Measurements from ENCODE around the gene KCND3. TPM values are rescaled to one million over a fixed set of nuclear protein-coding genes. Genes with fewer than 3 reads are reported as not detected.

KCND3 gene
- total RNA-seq, 6 donors from 2014 or later: 2.7 to 6.4 (median 5.4) TPM

DNA sequence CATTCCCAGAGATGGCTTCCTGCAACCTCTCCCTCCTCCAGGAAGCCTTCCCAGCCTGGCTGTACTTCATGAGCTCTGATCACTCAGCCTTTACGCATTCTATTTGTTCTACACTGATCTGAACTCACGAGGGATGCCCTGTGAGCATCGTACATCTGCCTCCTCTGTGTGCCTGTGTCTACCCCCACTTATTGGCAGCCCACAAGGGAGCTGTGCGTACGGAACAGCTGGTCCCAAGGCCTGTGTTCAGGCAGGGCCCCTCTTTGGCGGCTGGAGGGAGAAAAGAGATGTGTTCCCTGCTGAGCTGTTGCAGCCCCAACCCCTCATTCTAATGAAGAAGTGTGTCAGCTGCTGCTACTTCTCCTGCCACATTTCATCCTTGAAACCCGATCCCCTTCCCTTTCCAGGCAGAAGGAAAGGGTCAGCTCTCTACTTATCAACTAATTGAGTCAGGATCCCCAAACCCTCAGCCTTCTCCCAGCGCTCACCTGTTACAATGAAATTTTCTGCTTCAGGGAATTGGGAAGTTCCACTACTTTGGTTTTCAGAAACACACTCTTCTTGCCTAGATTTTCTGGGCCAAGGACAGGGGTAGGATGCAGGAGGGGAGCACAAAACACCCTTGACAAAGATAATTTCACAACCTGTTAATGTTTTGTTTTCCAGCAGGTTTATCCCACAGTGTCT lies 253.5 kb downstream of the KCND3 start:
- TF ChIP-seq POLR2AphosphoS5 (IDR thresholded peaks at IDR 0.05) (peak in 1 of 2 donors; percentile 16), POLR2A (IDR thresholded peaks at IDR 0.05) (no peak)
- H3K27me3 ChIP-seq: no peaks in the 10 kb centered on the region
- no peak for DNase-seq
- ATAC-seq (ENCODE audit: low FRiP score in 2 of 2): no peak
- H3K4me1 ChIP-seq: peaks cover 40 to 59% (median 46%) of the 10 kb centered on the region in 4 donors
- no peaks in the 10 kb centered on the region for H3K36me3 ChIP-seq
- H3K4me3 ChIP-seq: peak overlapping the region in 1 of 4 donors; percentile 8
- no peak overlapping the region for H3K27ac ChIP-seq
- WGBS, 2 donors: 77 to 84% methylated on average over 7 to 8 of the region's 8 CpGs
- H3K9me3 ChIP-seq: no peaks in the 10 kb centered on the region

GRCh38 chr1:111735321-111735720 lies 254.1 kb downstream of the KCND3 start:
- 87% methylated on average over 4 of the region's 4 CpGs for WGBS, 2 donors

DNA sequence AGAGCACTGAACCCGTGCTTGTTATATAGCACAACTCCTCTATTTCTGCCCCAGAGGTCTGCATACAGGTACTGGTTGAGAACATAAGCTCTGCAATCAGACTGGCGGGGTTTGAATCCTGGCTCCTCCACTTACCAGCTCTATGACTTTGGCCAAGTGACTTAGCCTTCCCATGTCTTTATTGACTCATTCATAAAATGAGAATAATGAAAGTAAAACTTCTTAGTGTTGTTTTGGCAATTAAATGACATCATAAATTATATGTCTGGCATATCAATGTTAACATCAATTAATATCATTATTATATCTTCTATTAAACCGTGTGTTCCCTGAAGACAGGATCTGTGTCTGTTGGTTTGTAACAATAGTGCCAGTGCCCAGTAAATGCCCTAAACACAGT lies 254.6 kb downstream of the KCND3 start:
- H3K27me3 ChIP-seq: no peaks in the 10 kb centered on the region
- no peak overlapping the region for H3K4me3 ChIP-seq
- H3K4me1 ChIP-seq: peaks cover 37 to 51% (median 41%) of the 10 kb centered on the region in 4 donors
- DNase-seq: no peak
- peak overlapping the region in 3 of 4 donors; percentile 74 to 87 (median 84) for H3K27ac ChIP-seq
- TF ChIP-seq, protein P1, sequence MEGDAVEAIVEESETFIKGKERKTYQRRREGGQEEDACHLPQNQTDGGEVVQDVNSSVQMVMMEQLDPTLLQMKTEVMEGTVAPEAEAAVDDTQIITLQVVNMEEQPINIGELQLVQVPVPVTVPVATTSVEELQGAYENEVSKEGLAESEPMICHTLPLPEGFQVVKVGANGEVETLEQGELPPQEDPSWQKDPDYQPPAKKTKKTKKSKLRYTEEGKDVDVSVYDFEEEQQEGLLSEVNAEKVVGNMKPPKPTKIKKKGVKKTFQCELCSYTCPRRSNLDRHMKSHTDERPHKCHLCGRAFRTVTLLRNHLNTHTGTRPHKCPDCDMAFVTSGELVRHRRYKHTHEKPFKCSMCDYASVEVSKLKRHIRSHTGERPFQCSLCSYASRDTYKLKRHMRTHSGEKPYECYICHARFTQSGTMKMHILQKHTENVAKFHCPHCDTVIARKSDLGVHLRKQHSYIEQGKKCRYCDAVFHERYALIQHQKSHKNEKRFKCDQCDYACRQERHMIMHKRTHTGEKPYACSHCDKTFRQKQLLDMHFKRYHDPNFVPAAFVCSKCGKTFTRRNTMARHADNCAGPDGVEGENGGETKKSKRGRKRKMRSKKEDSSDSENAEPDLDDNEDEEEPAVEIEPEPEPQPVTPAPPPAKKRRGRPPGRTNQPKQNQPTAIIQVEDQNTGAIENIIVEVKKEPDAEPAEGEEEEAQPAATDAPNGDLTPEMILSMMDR (IDR thresholded peaks at IDR 0.05): no peak
- TF ChIP-seq POLR2AphosphoS5 (IDR thresholded peaks at IDR 0.05) (no peak), EP300 (IDR thresholded peaks at IDR 0.05) (no peak), POLR2A (IDR thresholded peaks at IDR 0.05) (no peak)
- H3K9me3 ChIP-seq: no peaks in the 10 kb centered on the region
- H3K36me3 ChIP-seq: no peaks in the 10 kb centered on the region
- 85 to 90% methylated on average over 3 of the region's 3 CpGs for WGBS, 2 donors
- no peak for ATAC-seq (ENCODE audit: low FRiP score in 2 of 2)

More at GRCh38 chr1:111735321-111735720, 254.1 kb downstream of the KCND3 start:
- TF ChIP-seq POLR2AphosphoS5 (IDR thresholded peaks at IDR 0.05) (no peak), POLR2A (IDR thresholded peaks at IDR 0.05) (no peak), EP300 (IDR thresholded peaks at IDR 0.05) (no peak)
- TF ChIP-seq, protein P1 (IDR thresholded peaks at IDR 0.05): no peak
- Histone ChIP-seq H3K36me3 (no peaks in the 10 kb centered on the region), H3K27ac (no peak overlapping the region), H3K9me3 (no peaks in the 10 kb centered on the region), H3K27me3 (no peaks in the 10 kb centered on the region), H3K4me1 (peaks cover 40 to 55% (median 44%) of the 10 kb centered on the region in 4 donors), H3K4me3 (no peak overlapping the region)
- ATAC-seq (ENCODE audit: low FRiP score in 2 of 2) (no peak), DNase-seq (no peak)

DNA sequence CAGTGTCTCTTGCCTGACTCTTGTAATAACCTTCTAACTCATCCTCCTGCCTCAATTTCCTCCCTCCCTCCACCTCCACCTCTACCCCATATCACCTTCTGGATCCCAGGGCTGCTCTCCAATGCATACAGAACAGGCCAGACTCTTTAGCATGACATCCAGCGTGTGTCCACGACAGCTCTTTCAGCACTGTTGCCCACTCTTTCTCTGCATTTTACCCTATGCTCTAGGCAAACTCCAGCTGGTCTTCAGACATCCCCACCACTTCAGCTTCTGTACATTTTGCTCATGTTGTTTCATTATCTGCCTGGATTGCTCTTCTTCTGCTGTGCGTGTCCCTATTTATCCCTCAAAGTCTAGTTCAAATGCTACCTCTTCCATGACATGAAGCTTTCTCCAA lies 255.0 kb downstream of the KCND3 start:
- no peak for TF ChIP-seq EP300 (IDR thresholded peaks at IDR 0.05)
- no peak for TF ChIP-seq POLR2A (IDR thresholded peaks at IDR 0.05)
- TF ChIP-seq, protein P1 (IDR thresholded peaks at IDR 0.05): no peak
- no peak for TF ChIP-seq POLR2AphosphoS5 (IDR thresholded peaks at IDR 0.05)
- no peak for ATAC-seq (ENCODE audit: low FRiP score in 2 of 2)
- H3K9me3 ChIP-seq: no peaks in the 10 kb centered on the region
- H3K27me3 ChIP-seq: no peaks in the 10 kb centered on the region
- H3K36me3 ChIP-seq: no peaks in the 10 kb centered on the region
- peaks cover 35 to 46% (median 38%) of the 10 kb centered on the region in 4 donors for H3K4me1 ChIP-seq
- no peak overlapping the region for H3K4me3 ChIP-seq
- 75 to 78% methylated on average over 3 of the region's 3 CpGs for WGBS, 2 donors
- peak overlapping the region; percentile 66 to 87 (median 79) for H3K27ac ChIP-seq
- DNase-seq: no peak

GRCh38 chr1:111733992-111734341 lies 255.5 kb downstream of the KCND3 start:
- peak in 1 of 2 donors; percentile 54 for ATAC-seq (ENCODE audit: low FRiP score in 2 of 2)
- H3K4me3 ChIP-seq: peak overlapping the region in 1 of 4 donors; percentile 8
- peaks cover 35 to 45% (median 38%) of the 10 kb centered on the region in 4 donors for H3K4me1 ChIP-seq
- H3K27me3 ChIP-seq: no peaks in the 10 kb centered on the region
- TF ChIP-seq POLR2AphosphoS5 (IDR thresholded peaks at IDR 0.05): no peak
- TF ChIP-seq, protein P1 (IDR thresholded peaks at IDR 0.05): no peak
- TF ChIP-seq POLR2A (IDR thresholded peaks at IDR 0.05): no peak
- no peak for TF ChIP-seq EP300 (IDR thresholded peaks at IDR 0.05)
- 57% methylated on average over 5 of the region's 5 CpGs for WGBS, 2 donors
- H3K9me3 ChIP-seq: no peaks in the 10 kb centered on the region
- peak overlapping the region; percentile 66 to 87 (median 79) for H3K27ac ChIP-seq
- DNase-seq: peak in 1 of 2 donors; percentile 45
- H3K36me3 ChIP-seq: no peaks in the 10 kb centered on the region

Data from upper lobe of left lung (tissue), 6 donors.